Body of pancreas (tissue), 4 donors: ENCODE results near the gene ANKS1A. TPM values are rescaled to one million over a fixed set of nuclear protein-coding genes. Genes with fewer than 3 reads are reported as not detected.
"Not testable (repeated sequence)": the region's sequence is repeated elsewhere in the genome, so short reads cannot be mapped to it uniquely, and the experiment has no call there.

ENCODE experiments used
- ATAC-seq: fragments of 150-250 bp; one replicate; pipeline ENCODE4 v1.9.1; 2016
- DNase-seq, 4 donors: peaks; one replicate each; pipeline ENCODE4 v3.0.0-alpha.2; 2019
- H3K27ac ChIP-seq, 4 donors: fragments of 200-600 bp; sonication (generic); 1 replicate in 3 of 4; 2 replicates in 1 of 4; pipeline versions ENCODE4 v1.5.1 to v1.6.1; 2016 to 2019; ENCODE audit warnings: mild to moderate bottlenecking in 1 of 4, mixed read lengths in 1 of 4, moderate library complexity in 1 of 4
- H3K27me3 ChIP-seq, 2 donors: fragments of 200-600 bp; sonication (generic); one replicate each; pipeline ENCODE4 v1.6.0; 2016; ENCODE audit warnings: mild to moderate bottlenecking in 1 of 2
- H3K36me3 ChIP-seq, 2 donors: fragments of 200-600 bp; sonication (generic); replicated peaks in 1 of 2; 2 replicates each; pipeline ENCODE4 v1.5.1; 2016; ENCODE audit warnings: low read depth in 2 of 2; ENCODE audit not compliant: insufficient read depth in 1 of 2
- H3K4me1 ChIP-seq: fragments of 200-600 bp; sonication (generic); one replicate; pipeline ENCODE4 v1.6.0; 2016
- H3K4me3 ChIP-seq, 2 donors: fragments of 200-600 bp; sonication (generic); 1 replicate in 1 of 2; 2 replicates in 1 of 2; pipeline ENCODE4 v1.5.1; 2016 to 2019
- H3K9me3 ChIP-seq, 3 donors: fragments of 200-600 bp; sonication (generic); 1 replicate in 2 of 3; 2 replicates in 1 of 3; pipeline ENCODE4 v1.5.1; 2016
- POLR2A ChIP-seq, 3 donors: fragments of 450-650 bp; IDR thresholded peaks; one replicate each; pipeline ENCODE4 v1.6.1; 2016; ENCODE audit warnings: antibody characterized with exemption in 3 of 3, mild to moderate bottlenecking in 2 of 3
- WGBS, 2 donors: methylation state at CpG; one replicate each; pipeline ENCODE4 v1.1.5; 2017; 5-methylcytosine and 5-hydroxymethylcytosine counted together
- intact Hi-C: fragments of 100-400 bp; cut with DNase I; formaldehyde crosslinking; loops from one replicate; pipeline ENCODE4 v1.15.1; 2023
- total RNA-seq, 2 donors: library from RNA; depleted of rRNA; stranded (reverse); fragments of >200 nt; gene quantifications; one replicate each; pipeline ENCODE4 v1.1.0, GENCODE V29; 2016
- TF ChIP-seq, protein P1 (sequence below), 7 experiments: fragments of 450-650 bp in 4 of 7; fragments of 200-600 bp in 3 of 7; sonication (generic) in 3 of 7; IDR thresholded peaks; one replicate each; pipeline ENCODE4 v1.5.1; 2016 to 2019; ENCODE audit warnings: antibody characterized with exemption in 7 of 7

ANKS1A gene
- total RNA-seq, 2 donors from 2014 or later: 14.3 to 17.1 TPM

DNA sequence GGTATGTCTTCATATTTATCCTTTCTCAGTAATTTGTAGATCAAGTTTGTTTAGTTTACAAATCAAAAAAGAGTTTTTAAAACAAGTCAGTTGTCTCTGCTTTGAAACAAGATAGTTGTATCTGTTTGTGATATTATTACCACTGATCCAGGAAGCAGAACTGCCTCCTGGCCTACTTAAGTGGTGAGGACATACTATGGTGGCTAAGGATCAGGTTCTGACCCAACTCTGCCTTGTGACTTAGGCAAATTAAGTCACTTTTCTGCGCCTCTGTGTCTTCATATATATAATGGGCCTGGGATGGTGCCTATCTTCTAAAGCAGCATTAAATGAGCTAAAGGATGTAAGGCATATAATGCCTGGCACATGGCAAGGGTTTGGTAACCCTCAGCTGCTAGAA lies 8.7 kb downstream of the ANKS1A start:
- intact Hi-C loops: no loop called here
- ATAC-seq (no peak), DNase-seq (no peak)
- WGBS, 2 donors: 60 to 100% methylated on average over 1 of the region's 1 CpG
- no peak for TF ChIP-seq POLR2A (IDR thresholded peaks at IDR 0.05)
- TF ChIP-seq, protein P1, sequence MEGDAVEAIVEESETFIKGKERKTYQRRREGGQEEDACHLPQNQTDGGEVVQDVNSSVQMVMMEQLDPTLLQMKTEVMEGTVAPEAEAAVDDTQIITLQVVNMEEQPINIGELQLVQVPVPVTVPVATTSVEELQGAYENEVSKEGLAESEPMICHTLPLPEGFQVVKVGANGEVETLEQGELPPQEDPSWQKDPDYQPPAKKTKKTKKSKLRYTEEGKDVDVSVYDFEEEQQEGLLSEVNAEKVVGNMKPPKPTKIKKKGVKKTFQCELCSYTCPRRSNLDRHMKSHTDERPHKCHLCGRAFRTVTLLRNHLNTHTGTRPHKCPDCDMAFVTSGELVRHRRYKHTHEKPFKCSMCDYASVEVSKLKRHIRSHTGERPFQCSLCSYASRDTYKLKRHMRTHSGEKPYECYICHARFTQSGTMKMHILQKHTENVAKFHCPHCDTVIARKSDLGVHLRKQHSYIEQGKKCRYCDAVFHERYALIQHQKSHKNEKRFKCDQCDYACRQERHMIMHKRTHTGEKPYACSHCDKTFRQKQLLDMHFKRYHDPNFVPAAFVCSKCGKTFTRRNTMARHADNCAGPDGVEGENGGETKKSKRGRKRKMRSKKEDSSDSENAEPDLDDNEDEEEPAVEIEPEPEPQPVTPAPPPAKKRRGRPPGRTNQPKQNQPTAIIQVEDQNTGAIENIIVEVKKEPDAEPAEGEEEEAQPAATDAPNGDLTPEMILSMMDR (IDR thresholded peaks at IDR 0.05): no peak
- no peaks in the 10 kb centered on the region for H3K27me3 ChIP-seq
- H3K27ac ChIP-seq: no peak overlapping the region
- peaks cover 25% of the 10 kb centered on the region for H3K4me1 ChIP-seq
- no peaks in the 10 kb centered on the region for H3K9me3 ChIP-seq
- no peaks in the 10 kb centered on the region for H3K36me3 ChIP-seq
- no peak overlapping the region for H3K4me3 ChIP-seq

DNA sequence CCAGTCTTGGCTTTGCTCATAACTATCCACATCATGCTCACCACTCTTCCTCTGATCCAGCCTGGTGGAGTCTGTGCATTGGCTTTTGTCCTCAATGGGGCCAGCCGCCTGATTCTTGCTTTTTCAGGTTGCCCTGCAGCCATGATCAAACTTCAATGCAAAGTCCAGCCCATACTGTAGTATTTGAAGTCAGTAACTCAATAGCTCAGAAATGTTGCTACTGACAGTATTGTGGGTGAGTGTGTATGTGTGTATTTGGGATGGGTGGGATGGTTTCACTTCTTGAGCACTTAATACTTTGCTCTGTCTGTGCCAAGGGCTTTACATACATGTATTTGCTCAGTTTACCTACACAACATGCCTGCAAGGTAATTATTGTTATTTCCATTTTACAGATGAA lies 10.7 kb downstream of the ANKS1A start:
- H3K27me3 ChIP-seq, H3K27ac ChIP-seq, H3K9me3 ChIP-seq, H3K36me3 ChIP-seq, H3K4me3 ChIP-seq, intact Hi-C loops, DNase-seq, ATAC-seq: not testable (repeated sequence)
- 100% methylated on average over 1 of the region's 1 CpG for WGBS, 2 donors
- peaks cover 23% of the 10 kb centered on the region for H3K4me1 ChIP-seq

DNA sequence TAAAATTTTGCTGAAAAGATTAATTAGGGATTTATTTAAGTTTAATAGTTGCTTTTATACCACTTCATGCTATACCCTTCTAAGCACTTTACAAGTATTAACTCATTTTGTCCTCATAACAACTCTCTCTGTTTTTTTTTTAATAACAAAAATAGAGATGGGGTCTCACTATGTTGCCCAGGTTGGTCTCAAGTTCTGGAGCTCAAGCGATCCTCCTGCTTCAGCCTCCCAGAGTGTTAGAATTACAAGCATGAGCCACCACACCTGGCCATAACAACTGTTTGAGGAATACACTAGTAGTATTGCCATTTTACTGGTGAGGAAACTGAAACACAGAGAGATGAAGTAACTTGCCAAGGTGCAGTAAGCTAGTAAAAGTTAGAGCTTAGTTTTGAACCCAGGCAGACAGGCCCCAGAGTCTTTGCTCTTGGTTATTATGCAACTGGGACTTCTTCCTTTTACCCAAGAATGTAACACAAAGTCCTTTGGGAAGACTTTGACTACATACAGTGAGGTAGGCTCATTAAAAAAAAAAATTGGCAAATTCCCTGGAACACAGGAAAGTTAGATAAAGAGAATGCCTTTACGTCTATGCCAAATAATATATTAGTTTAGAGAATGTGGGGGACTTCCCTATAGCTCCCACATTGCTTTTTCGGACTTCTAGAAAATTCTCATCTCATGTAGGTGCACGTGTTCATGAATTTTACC lies 11.4 kb downstream of the ANKS1A start:
- ATAC-seq: no peak
- TF ChIP-seq, protein P1 (IDR thresholded peaks at IDR 0.05): no peak
- no peak for TF ChIP-seq POLR2A (IDR thresholded peaks at IDR 0.05)
- Histone ChIP-seq H3K27me3 (no peaks in the 10 kb centered on the region), H3K9me3 (no peaks in the 10 kb centered on the region), H3K4me3 (no peak overlapping the region), H3K36me3 (no peaks in the 10 kb centered on the region), H3K27ac (no peak overlapping the region), H3K4me1 (peaks cover 23% of the 10 kb centered on the region)
- 44 to 81% methylated on average over 4 of the region's 4 CpGs for WGBS, 2 donors
- no peak for DNase-seq
- intact Hi-C loops: no loop called here

DNA sequence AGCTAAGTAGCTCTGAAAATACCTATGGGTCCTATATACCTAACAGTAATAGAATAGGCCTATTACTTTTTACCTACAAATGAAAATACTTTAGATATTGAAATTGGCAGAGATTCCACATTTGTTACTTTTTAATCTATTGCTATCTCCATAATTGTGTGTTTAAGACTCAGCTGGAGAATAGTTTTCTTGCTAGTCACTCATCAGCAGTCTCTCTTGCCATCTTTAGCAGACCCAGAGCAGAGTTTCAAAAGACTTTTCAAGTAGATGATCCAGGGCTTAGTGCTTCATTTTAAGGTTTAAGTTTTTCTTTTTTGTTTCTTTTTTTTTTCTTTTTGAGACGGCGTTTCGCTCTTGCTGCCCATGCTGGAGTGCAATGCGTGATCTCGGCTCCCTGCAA lies 12.9 kb downstream of the ANKS1A start:
- Histone ChIP-seq H3K27ac (peak overlapping the region in 1 of 4 donors; percentile 23), H3K36me3 (no peaks in the 10 kb centered on the region), H3K9me3 (no peaks in the 10 kb centered on the region), H3K4me3 (no peak overlapping the region), H3K4me1 (peaks cover 23% of the 10 kb centered on the region), H3K27me3 (no peaks in the 10 kb centered on the region)
- ATAC-seq: peak; percentile 38
- DNase-seq: no peak
- WGBS, 2 donors: 81 to 92% methylated on average over 5 of the region's 5 CpGs
- intact Hi-C loops: no loop called here
- no peak for TF ChIP-seq POLR2A (IDR thresholded peaks at IDR 0.05)
- TF ChIP-seq, protein P1 (IDR thresholded peaks at IDR 0.05): no peak

DNA sequence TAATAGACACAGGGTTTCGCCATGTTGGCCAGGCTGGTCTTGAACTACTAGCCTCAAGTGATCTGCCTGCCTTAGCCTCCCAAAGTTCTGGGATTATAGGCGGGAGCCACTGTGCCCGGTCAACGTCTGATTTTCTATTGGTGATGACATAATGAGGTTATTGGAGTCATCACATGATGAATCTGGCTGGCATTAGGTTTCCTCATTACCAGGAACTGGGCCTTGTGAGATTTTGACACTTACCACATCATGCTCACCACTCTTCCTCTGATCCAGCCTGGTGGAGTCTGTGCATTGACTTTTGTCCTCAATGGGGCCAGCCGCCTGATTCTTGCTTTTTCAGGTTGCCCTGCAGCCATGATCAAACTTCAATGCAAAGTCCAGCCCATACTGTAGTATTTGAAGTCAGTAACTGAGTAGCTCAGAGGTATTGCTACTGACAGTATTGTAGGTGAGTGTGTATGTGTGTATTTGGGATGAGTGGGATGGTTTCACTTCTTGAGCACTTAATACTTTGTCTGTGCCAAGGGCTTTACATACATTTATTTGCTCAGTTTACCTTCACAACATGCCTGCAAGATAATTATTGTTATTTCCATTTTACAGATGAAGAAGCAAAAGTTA lies 16.0 kb downstream of the ANKS1A start:
- WGBS, 2 donors: 86 to 94% methylated on average over 5 of the region's 5 CpGs
- intact Hi-C loops: no loop called here
- DNase-seq: no peak
- TF ChIP-seq, protein P1 (IDR thresholded peaks at IDR 0.05): no peak
- TF ChIP-seq POLR2A (IDR thresholded peaks at IDR 0.05): no peak
- Histone ChIP-seq H3K9me3 (no peaks in the 10 kb centered on the region), H3K27ac (no peak overlapping the region), H3K4me3 (no peak overlapping the region), H3K4me1 (peaks cover 42% of the 10 kb centered on the region), H3K36me3 (no peaks in the 10 kb centered on the region), H3K27me3 (no peaks in the 10 kb centered on the region)
- ATAC-seq: no peak
